HTR-8/SVneo (cell line): ENCODE data around the gene LRRC18.

Experiments
- DNase-seq: peaks from one replicate; pipeline ENCODE4 v3.0.0; 2011; ENCODE audit warnings: low spot score, mixed read lengths; ENCODE audit not compliant: insufficient read length
- FAIRE-seq: peaks from 2 replicates; lab custom pipeline; 2011; peaks lifted over from hg19 to GRCh38; lab: Jason Lieb, UNC

LRRC18 gene

DNA sequence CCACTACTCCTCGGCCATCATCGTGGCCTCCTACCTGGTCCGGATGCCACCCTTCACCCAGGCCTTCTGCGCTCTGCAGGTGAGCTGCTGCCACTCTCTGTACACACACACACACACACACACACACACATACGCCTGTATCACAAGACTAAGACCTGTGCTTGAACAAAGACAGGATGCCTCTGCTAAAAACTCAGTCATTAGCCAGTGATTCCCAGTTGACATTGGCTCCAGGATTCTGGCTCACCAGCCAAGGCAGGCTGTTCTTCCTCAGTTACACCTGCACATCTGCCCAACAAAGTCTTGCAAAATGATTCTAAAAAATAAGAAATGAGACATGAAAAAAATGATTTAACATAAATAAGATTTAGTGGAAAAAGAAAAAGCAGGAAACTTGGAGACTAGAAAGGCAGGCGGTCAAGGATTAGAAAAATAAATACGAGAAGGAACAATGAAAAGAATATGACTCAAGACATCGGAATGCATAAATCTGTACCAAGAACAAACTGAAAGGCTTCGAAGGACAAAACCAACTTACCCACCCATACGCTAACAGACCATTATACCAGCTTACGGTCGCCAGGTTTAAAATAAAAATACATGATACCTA lies 7.4 kb upstream of the LRRC18 start:
- no peak for FAIRE-seq

DNA sequence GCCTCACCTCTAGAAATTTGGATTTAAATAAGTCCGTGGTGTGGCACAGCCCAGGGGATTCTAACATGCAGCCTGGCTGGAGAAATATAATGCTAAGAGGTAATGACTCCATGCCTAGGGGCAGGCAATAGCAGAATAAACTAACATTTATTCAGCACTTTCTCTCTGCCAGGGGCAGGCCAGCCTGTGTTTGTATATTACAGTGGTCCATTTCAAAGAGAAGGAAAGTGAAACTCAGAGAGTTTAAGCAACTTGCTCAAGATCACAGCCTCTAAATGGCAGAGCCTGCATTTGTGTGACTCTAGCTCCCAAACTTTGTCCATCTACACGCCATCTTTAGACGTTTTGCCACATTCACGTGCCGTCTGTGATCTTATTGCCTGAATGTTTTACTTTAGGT lies 6.7 kb upstream of the LRRC18 start:
- FAIRE-seq = no peak

More for the DNA sequence above, 7.4 kb upstream of the LRRC18 start:
- DNase-seq = no peak

DNA sequence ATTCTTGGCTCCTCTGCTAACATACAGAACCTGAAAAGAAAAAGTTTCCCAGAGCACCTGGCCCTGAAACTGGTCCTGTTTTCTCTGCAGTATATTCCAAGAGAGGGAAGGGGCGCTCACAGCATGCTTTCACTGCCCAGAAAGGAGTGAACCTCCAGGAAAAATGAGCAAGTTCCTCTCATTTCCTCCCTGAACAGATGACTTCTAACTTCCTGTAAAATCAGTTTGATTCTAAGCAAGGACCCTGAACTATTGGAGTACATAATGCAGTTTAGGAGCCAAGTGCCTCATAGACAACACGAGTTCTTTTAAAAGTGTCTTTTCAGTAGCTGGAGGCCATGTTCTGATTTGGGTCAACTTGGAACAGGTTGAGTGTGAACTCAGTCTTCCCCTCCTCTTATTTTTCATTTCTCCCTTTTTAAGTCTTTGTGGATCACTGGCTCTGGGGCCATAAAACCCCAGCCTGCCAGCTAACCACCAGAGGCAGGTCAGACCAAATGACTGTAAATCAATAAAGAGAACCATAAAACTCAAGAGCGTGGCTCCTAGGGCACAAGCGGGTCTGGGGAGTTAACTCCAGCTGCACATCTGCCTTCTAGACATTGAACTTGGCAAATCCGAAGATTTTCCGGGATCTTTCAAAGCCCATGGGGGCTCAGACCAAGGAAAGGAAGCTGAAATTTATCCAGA lies 5.9 kb upstream of the LRRC18 start:
- FAIRE-seq (no peak), DNase-seq (no peak)

More for the DNA sequence above, 6.7 kb upstream of the LRRC18 start:
- no peak for DNase-seq

DNA sequence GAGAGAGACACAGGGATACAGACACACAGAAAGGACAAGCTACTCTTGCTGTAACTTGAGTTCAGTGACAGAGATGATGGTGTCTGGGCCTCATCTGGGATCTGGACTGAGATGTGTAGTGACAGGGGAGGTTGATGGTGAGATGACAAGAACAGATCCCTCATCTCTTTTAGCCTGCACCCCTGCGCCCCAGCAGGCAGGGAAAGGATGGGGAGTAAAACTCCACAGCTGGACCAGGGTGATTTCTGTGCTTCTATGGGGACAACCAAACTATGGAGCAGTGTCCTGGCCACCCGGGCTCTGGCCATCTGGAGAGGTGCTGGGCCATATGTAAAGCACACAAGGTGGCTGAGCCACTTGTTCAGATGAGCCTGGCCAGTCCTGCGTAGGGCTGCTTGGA lies 4.5 kb upstream of the LRRC18 start:
- no peak for DNase-seq
- FAIRE-seq = no peak

GRCh38 chr10:48943096-48943495 lies 3.5 kb upstream of the LRRC18 start:
- FAIRE-seq = no peak

GRCh38 chr10:48941427-48942075 lies 1.9 kb upstream of the LRRC18 start:
- no peak for FAIRE-seq

More at GRCh38 chr10:48943096-48943495, 3.5 kb upstream of the LRRC18 start:
- DNase-seq = no peak

DNA sequence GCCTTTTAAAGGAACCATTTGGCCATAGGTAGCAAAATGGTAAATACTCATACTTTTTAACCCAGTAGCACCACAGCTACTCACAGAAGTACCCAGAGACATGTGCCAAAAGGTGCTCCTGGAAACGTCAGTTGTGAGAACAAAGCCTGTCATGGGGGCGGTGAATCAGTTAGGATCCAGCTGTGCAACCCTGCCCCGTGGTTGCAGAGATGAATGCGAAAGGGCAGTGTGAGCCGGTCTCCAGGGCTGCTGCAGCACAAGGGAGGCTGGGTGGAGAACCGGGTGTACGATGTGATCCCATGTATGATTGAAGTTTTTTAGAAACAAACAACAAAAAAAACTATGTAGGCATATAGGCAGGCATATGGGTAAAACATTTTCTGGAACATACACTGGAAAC lies 1.3 kb upstream of the LRRC18 start:
- no peak for DNase-seq
- no peak for FAIRE-seq

More at GRCh38 chr10:48941427-48942075, 1.9 kb upstream of the LRRC18 start:
- DNase-seq = no peak

DNA sequence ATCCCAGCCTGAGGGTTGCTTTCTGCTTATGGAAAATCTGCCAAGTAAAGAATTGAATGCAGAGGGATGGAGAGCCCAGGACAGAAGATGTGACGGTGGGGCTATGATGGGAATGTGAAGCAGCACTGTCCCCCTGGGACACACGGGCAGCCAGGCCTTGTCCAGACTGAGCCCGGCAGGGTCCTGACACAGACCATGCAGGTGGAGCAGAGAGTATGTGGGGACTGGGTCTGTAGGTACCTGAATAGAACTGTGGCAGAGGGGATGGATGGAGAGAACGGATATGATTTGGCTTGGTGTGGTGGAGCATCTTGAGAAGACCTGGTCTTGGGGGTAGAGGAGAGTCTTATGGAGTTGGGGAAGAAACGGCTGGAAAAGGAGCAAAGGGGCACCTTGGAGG lies 732 bp upstream of the LRRC18 start:
- DNase-seq = no peak
- FAIRE-seq = no peak

GRCh38 chr10:48938990-48939536 lies 577 bp downstream of the LRRC18 start:
- DNase-seq = no peak
- no peak for FAIRE-seq

- FAIRE-seq = no peak
Observed at GRCh38 chr10:48938281-48938680, 1.4 kb downstream of the LRRC18 start.

GRCh38 chr10:48937796-48938195 lies 1.8 kb downstream of the LRRC18 start:
- FAIRE-seq = no peak

More at GRCh38 chr10:48938281-48938680, 1.4 kb downstream of the LRRC18 start:
- no peak for DNase-seq

DNA sequence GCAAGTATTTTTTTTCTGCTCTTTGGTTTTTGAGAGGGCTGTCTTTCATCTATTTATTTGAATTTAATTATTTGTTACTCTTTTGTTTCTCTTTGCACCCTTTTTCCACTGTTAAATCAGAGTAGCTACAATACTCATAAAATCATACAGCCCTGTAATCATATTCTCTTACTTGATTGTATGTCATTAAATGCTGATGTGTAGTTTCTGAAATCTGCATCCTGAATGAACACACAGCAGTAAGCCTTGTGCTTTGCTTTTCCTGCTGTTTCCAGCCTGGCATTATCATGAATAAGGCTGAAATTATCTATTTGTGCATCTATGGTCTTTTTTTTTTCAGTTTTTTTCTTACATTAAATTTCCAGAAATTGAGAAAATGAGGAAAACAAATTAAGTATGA lies 4.1 kb downstream of the LRRC18 start:
- DNase-seq = no peak
- no peak for FAIRE-seq

More at GRCh38 chr10:48937796-48938195, 1.8 kb downstream of the LRRC18 start:
- DNase-seq = no peak

DNA sequence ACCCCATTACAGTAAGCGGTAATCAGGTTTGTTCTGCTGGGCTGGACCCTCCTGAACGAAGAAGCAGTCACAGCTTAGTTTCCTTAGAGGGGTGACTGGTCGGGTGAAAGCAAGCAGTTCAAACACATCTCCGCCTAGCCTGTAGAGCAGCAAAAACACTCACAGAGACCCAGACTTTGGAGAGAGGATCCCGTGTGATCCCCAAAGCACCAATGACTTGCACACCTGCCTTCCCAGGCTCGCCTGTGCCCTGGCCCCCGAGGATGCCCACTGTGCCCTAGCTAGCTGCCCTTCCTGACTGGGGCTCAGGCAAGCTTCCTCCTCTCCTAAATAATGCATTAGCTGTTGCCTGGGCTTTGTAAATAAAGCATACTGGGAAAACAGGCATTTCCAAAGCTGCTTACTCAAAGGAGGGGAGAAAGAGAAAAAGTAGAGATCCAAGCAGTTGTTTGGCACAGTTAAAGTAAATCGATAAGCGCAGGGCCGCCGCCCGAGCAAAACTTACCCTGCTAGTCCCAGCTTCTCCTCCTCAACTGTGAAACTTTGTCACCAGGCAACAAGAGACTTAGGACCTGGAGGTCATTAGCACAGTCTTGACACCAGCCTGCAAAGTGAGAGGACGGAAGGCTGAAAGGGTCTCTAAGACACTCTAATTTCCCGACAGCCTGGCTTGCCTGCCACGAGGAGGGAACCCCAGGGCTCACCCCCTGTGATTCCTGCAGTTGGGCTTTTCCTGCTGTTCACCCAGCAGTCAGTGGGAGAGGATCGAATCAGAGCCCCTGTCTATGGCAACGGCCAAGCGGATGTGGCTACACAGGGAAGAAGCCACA lies 4.8 kb downstream of the LRRC18 start:
- no peak for FAIRE-seq
- no peak for DNase-seq

GRCh38 chr10:48932831-48933664 lies 6.6 kb downstream of the LRRC18 start:
- FAIRE-seq = no peak

GRCh38 chr10:48931188-48931587 lies 8.5 kb downstream of the LRRC18 start:
- DNase-seq = no peak
- FAIRE-seq = no peak

More at GRCh38 chr10:48932831-48933664, 6.6 kb downstream of the LRRC18 start:
- no peak for DNase-seq

DNA sequence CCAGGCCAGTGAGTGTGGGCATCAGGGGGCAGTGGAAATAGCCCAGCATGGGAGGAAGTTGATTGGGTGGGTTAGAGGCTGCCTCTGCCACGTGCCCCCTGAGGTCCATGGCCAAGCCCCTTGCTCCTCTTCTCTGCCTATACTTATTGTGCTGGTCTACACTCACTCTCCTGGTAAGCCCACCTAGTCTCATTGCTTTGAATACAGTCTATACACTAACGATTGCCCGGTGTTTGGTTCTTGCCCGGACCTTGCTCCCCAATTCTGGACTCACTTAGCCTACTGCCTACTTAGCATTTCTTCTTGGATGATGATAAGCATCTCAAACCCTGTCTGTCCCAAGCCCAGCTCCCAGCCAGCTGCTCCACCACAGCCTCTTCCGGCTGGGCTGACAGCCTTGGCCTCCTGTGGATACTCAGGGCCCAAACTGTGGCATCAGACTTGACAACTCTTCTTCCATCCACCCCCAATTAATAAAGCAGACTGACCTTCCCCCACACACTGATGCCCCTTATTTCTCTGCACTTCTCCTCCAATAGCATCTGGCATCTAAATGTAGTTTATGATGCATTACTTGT lies 10.1 kb downstream of the LRRC18 start:
- DNase-seq (no peak), FAIRE-seq (no peak)

GRCh38 chr10:48926764-48927540 lies 12.7 kb downstream of the LRRC18 start:
- FAIRE-seq (no peak), DNase-seq (no peak)

- DNase-seq = no peak
Observed at GRCh38 chr10:48926255-48926654, 13.4 kb downstream of the LRRC18 start.

More at GRCh38 chr10:48926255-48926654, 13.4 kb downstream of the LRRC18 start:
- FAIRE-seq = no peak
